A673 (cell line): ENCODE results near the gene ORAI1.
"Not testable (repeated sequence)": the region's sequence is repeated elsewhere in the genome, so short reads cannot be mapped to it uniquely, and the experiment has no call there.

Experiments used
- EZH2 ChIP-seq: fragments of 200-600 bp; sonication (generic); IDR thresholded peaks from 2 replicates; pipeline ENCODE4 v1.6.1; 2017; ENCODE audit warnings: borderline replicate concordance, low read depth, mild to moderate bottlenecking, mixed read lengths, antibody characterized with exemption, low read length; ENCODE audit not compliant: poor library complexity, severe bottlenecking
- TF ChIP-seq, protein P1 (sequence below): fragments of 300-800, 200-600 bp; sonication (generic); conservative IDR thresholded peaks from 2 replicates; pipeline ENCODE4 v1.5.1; 2017; ENCODE audit warnings: low read depth, mild to moderate bottlenecking, antibody characterized with exemption, low read length, moderate library complexity, mixed read lengths

GRCh38 chr12:121584885-121585284, 41.4 kb upstream of the ORAI1 start:
- TF ChIP-seq, protein P1, sequence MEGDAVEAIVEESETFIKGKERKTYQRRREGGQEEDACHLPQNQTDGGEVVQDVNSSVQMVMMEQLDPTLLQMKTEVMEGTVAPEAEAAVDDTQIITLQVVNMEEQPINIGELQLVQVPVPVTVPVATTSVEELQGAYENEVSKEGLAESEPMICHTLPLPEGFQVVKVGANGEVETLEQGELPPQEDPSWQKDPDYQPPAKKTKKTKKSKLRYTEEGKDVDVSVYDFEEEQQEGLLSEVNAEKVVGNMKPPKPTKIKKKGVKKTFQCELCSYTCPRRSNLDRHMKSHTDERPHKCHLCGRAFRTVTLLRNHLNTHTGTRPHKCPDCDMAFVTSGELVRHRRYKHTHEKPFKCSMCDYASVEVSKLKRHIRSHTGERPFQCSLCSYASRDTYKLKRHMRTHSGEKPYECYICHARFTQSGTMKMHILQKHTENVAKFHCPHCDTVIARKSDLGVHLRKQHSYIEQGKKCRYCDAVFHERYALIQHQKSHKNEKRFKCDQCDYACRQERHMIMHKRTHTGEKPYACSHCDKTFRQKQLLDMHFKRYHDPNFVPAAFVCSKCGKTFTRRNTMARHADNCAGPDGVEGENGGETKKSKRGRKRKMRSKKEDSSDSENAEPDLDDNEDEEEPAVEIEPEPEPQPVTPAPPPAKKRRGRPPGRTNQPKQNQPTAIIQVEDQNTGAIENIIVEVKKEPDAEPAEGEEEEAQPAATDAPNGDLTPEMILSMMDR: not testable (repeated sequence)
- not testable (repeated sequence) for TF ChIP-seq EZH2
